GM12878 (cell line): ENCODE measurements around the gene KLHL5. TPM values are rescaled to one million over a fixed set of nuclear protein-coding genes. Genes with fewer than 3 reads are reported as not detected.

Source experiments
- ATAC-seq: fragments of 200-7000 bp; cut with Tn5 transposase; 3 replicates; pipeline ENCODE4 v1.9.1; 2020; ENCODE audit warnings: mild to moderate bottlenecking, moderate library complexity
- BruUV-seq: library from RNA; stranded (reverse); fragments of 400-500 nt; replicated peaks from 2 replicates; lab custom pipeline; 2021; lab: Mats Ljungman, UMichigan
- CTCF ChIA-PET: fragments of 300-600 bp; sonication (Branson Sonifier 250); formaldehyde crosslinking; extraction: SDS; loops from one replicate; lab custom pipeline; 2021; ENCODE audit warnings: inconsistent platforms; lab: Yijun Ruan, JAX
- POLR2A ChIA-PET: fragments of 350-600 bp; formaldehyde crosslinking; extraction: SDS; loops from one replicate; lab custom pipeline; 2021; ENCODE audit warnings: inconsistent platforms; lab: Charles Lee
- RAD21 ChIA-PET: fragments of 300-600 bp; sonication (Branson Sonifier 250); formaldehyde crosslinking; loops from one replicate; lab custom pipeline; 2023; ENCODE audit warnings: antibody characterized with exemption; ENCODE audit not compliant: unreplicated experiment; lab: Charles Lee
- SMC1A ChIA-PET: fragments of 300-600 bp; sonication (Branson Sonifier 250); formaldehyde crosslinking; loops from one replicate; lab custom pipeline; 2023; ENCODE audit not compliant: unreplicated experiment, uncharacterized antibody; lab: Charles Lee
- DNase-seq: peaks from one replicate; pipeline ENCODE4 v3.0.0-alpha.2; 2011; ENCODE audit warnings: low read depth, low spot score
- FAIRE-seq: peaks from 3 replicates; lab custom pipeline; 2011; peaks lifted over from hg19 to GRCh38; lab: Jason Lieb, UNC
- H2AFZ ChIP-seq: 2 replicates; pipeline ENCODE4 v1.6.0; 2011; ENCODE audit warnings: low read depth, low read length, control low read depth; ENCODE audit not compliant: control insufficient read depth
- H3K27ac ChIP-seq: 2 replicates; pipeline ENCODE4 v1.5.1; 2011; ENCODE audit warnings: control low read depth; ENCODE audit not compliant: control insufficient read depth, insufficient read depth
- H3K27me3 ChIP-seq, 2 experiments: replicated peaks in 1 of 2; 2 replicates each; pipeline versions ENCODE4 v1.6.0 to v1.6.1; 2011; ENCODE audit warnings: low read length in 1 of 2; ENCODE audit not compliant: control insufficient read depth in 2 of 2, insufficient read depth in 2 of 2
- H3K36me3 ChIP-seq, 2 experiments: 2 replicates each; pipeline ENCODE4 v1.5.1; 2011; ENCODE audit warnings: low read length in 1 of 2; ENCODE audit not compliant: control insufficient read depth in 2 of 2, insufficient read depth in 2 of 2
- H3K4me1 ChIP-seq: 2 replicates; pipeline ENCODE4 v1.6.1; 2011; ENCODE audit warnings: mild to moderate bottlenecking, low read length, moderate library complexity, mixed read lengths; ENCODE audit not compliant: control insufficient read depth, insufficient read depth
- H3K4me2 ChIP-seq: 2 replicates; pipeline ENCODE4 v1.6.0; 2011; ENCODE audit warnings: control low read depth; ENCODE audit not compliant: control insufficient read depth, insufficient read depth
- H3K4me3 ChIP-seq: fragments of 200-600 bp; sonication (generic); 2 replicates; pipeline ENCODE4 v1.5.1; 2016
- H3K79me2 ChIP-seq: 2 replicates; pipeline ENCODE4 v1.6.0; 2011; ENCODE audit warnings: low read length; ENCODE audit not compliant: control insufficient read depth, insufficient read depth
- H3K9ac ChIP-seq: 2 replicates; pipeline ENCODE4 v1.8.0; 2011; ENCODE audit warnings: low read length, control low read depth, mixed read lengths; ENCODE audit not compliant: control insufficient read depth, insufficient read depth
- H3K9me3 ChIP-seq: replicated peaks from 3 replicates; pipeline ENCODE4 v1.5.1; 2011; ENCODE audit warnings: mild to moderate bottlenecking, low read length; ENCODE audit not compliant: control insufficient read depth, insufficient read depth
- H4K20me1 ChIP-seq: 2 replicates; pipeline ENCODE4 v1.6.0; 2011; ENCODE audit not compliant: control insufficient read depth, insufficient read depth
- ATF3 ChIP-seq: IDR thresholded peaks from 2 replicates; pipeline ENCODE4 v1.6.1; 2011; ENCODE audit warnings: low read depth, mild to moderate bottlenecking, low read length, moderate library complexity, borderline replicate concordance; ENCODE audit errors: extremely low read depth
- BCL11A ChIP-seq: IDR thresholded peaks from 2 replicates; pipeline ENCODE4 v1.6.1; 2011; ENCODE audit warnings: low read depth, low read length
- CBFB ChIP-seq: IDR thresholded peaks from 2 replicates; pipeline ENCODE4 v1.6.1; 2016; ENCODE audit warnings: antibody characterized with exemption, low read depth
- ESRRA ChIP-seq: IDR thresholded peaks from 2 replicates; pipeline ENCODE4 v1.6.1; 2012; ENCODE audit warnings: mild to moderate bottlenecking, low read length, improper control_type of control experiment
- NFXL1 ChIP-seq: fragments of 450-650 bp; IDR thresholded peaks from 2 replicates; pipeline ENCODE4 v1.6.1; 2017; ENCODE audit warnings: antibody characterized with exemption, mild to moderate bottlenecking, borderline replicate concordance
- NR2C1 ChIP-seq: fragments of 450-650 bp; IDR thresholded peaks from 2 replicates; pipeline ENCODE4 v1.6.1; 2017; ENCODE audit warnings: antibody characterized with exemption, mild to moderate bottlenecking, moderate library complexity
- NR2F1 ChIP-seq: fragments of 450-650 bp; conservative IDR thresholded peaks from 2 replicates; pipeline ENCODE4 v1.6.1; 2017; ENCODE audit warnings: mild to moderate bottlenecking
- PML ChIP-seq: IDR thresholded peaks from 2 replicates; pipeline ENCODE4 v1.6.1; 2012; ENCODE audit warnings: low read length, inconsistent platforms
- RAD51 ChIP-seq: fragments of 450-650 bp; IDR thresholded peaks from 2 replicates; pipeline ENCODE4 v1.6.1; 2016; ENCODE audit warnings: moderate library complexity, mild to moderate bottlenecking, inconsistent platforms
- RUNX3 ChIP-seq: IDR thresholded peaks from 2 replicates; pipeline ENCODE4 v1.6.1; 2012; ENCODE audit warnings: low read length, inconsistent platforms
- SIX5 ChIP-seq: IDR thresholded peaks from 2 replicates; pipeline ENCODE4 v1.6.1; 2011; ENCODE audit warnings: mild to moderate bottlenecking, low read depth, low read length, moderate library complexity; ENCODE audit not compliant: severe bottlenecking
- ZBED1 ChIP-seq: IDR thresholded peaks from 2 replicates; pipeline ENCODE4 v1.6.1; 2016; ENCODE audit warnings: borderline replicate concordance
- ZNF217 ChIP-seq: fragments of 450-650 bp; IDR thresholded peaks from 2 replicates; pipeline ENCODE4 v1.6.1; 2017; ENCODE audit warnings: antibody characterized with exemption, mild to moderate bottlenecking
- ZNF274 ChIP-seq: IDR thresholded peaks from one replicate; pipeline ENCODE4 v1.8.0; 2011; ENCODE audit not compliant: insufficient read length, insufficient read depth
- WGBS: methylation state at CpG from one replicate; pipeline ENCODE4 v1.1.6; 2016; ENCODE audit warnings: low lambda C conversion rate; ENCODE audit not compliant: insufficient replicate concordance, insufficient coverage; ENCODE audit errors: missing lambda C conversion rate; 5-methylcytosine and 5-hydroxymethylcytosine counted together
- in situ Hi-C: fragments of 300-500 bp; cut with MboI; formaldehyde crosslinking; loops from 9 replicates; pipeline ENCODE4 v1.14.3; 2018; ENCODE audit warnings: mixed read lengths
- intact Hi-C: fragments of 100-400 bp; cut with micrococcal nuclease; formaldehyde crosslinking; loops from one replicate; pipeline ENCODE4 v1.14.2; 2022; ENCODE audit not compliant: unreplicated experiment
- polyA plus RNA-seq, 11 experiments: library from polyadenylated mRNA; depleted of rRNA in 4 of 11; unstranded in 6 of 11; stranded (reverse) in 5 of 11; fragments of >200 nt; fragmentation: Nextera tagmentation in 4 of 11; fragmentation: Illumina TruSeq in 1 of 11; extraction: Ambion mirVana in 4 of 11; extraction: Trizol in 1 of 11; gene quantifications; 1 replicate in 1 of 11; 2 replicates in 10 of 11; pipeline versions ENCODE4 v1.2.1 to v1.2.3, GENCODE V29; 2011 to 2016; ENCODE audit warnings: inconsistent platforms in 2 of 11, missing spikeins in 2 of 11, low read depth in 1 of 11
- total RNA-seq, 4 experiments: library from RNA; depleted of rRNA in 3 of 4; stranded (reverse); fragments of >200 nt in 3 of 4; fragmentation: Illumina TruSeq in 1 of 4; extraction: Trizol in 1 of 4; gene quantifications; 2 replicates each; pipeline versions ENCODE4 v1.2.1 to v1.2.3, GENCODE V29; 2013 to 2021

KLHL5 gene
- total and polyA plus RNA-seq, 10 of the 15 experiments (the other 5 are each of a cell fraction or from before 2014, with no cell fraction given), result 4.7 to 27.3 (median 12.6) TPM

DNA sequence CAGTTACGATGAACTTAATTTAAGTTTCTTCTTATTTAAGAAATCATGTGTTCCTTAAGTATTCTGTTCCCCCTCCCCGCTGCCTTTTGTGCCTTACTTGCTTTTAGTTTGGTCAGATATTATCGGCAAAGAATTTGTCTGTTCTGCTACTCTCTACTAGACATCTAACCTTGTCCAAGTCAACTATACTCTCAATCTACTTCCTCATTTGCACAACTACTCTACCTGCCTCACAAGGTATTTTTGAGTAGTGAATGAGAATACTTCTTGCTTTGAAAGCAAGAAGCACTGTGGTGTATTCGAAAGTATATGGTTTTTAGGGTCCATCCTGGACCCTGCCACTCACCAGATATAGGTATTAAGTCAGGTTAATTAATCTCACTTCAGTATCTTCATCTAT lies 8.0 kb upstream of the KLHL5 start:
- TF ChIP-seq NR2C1 (no peak), ATF3 (no peak), RUNX3 (no peak), ESRRA (no peak), ZBED1 (no peak), SIX5 (no peak), BCL11A (no peak), NFXL1 (no peak), CBFB (no peak), ZNF217 (no peak), RAD51 (no peak), PML (no peak), NR2F1 (no peak), ZNF274 (no peak)
- RAD21 ChIA-PET, result interaction anchor here (1.5 to 2.2 kb wide), 2 partner anchors 10 to 66 kb away, joined by 4 to 8 read pairs; no protein-coding TSS in a partner anchor
- H3K27me3 ChIP-seq, result no peaks in the 10 kb centered on the region
- intact Hi-C loops (no loop called here), in situ Hi-C loops (no loop called here)
- peak; percentile 26 for ATAC-seq
- H3K4me3 ChIP-seq, result no peak overlapping the region
- no peak overlapping the region for H3K4me2 ChIP-seq
- H2AFZ ChIP-seq, result no peak overlapping the region
- 0 out of 4 replicates have a peak, but pooled peaks cover 0 to under 1% of the 10 kb centered on the region in 2 experiments for H3K36me3 ChIP-seq
- BruUV-seq, result no TSS peak
- CTCF ChIA-PET, result interaction anchor here (0.6 to 1.8 kb wide), 5 partner anchors 12 to 82 kb away, joined by 3 to 5 read pairs (median 4); no protein-coding TSS in a partner anchor
- H3K4me1 ChIP-seq, result no peaks in the 10 kb centered on the region; the same call in 1 of the 2 replicates
- no peak overlapping the region for H3K9ac ChIP-seq
- DNase-seq, result no peak
- H3K27ac ChIP-seq, result no peak overlapping the region
- 95% methylated on average over 4 of the region's 4 CpGs for WGBS
- no peaks in the 10 kb centered on the region for H3K9me3 ChIP-seq
- H3K79me2 ChIP-seq, result peaks cover 30% of the 10 kb centered on the region
- POLR2A ChIA-PET, result interaction anchor here (0.5 to 1.9 kb wide), 5 partner anchors 9 to 114 kb away, joined by 3 to 8 read pairs (median 4); no protein-coding TSS in a partner anchor
- H4K20me1 ChIP-seq, result no peaks in the 10 kb centered on the region
- SMC1A ChIA-PET, result interaction anchor here (0.8 to 2.5 kb wide), 9 partner anchors 7 to 404 kb away, joined by 3 to 7 read pairs (median 3); no protein-coding TSS in a partner anchor
- FAIRE-seq, result no peak
